Stimulated activated CD8-positive, alpha-beta memory T cell treated with anti-CD3 and anti-CD28 coated beads, Interleukin-2, amount 100 ng/mL, for 1 hour (primary cell): ENCODE results near the gene KCNH4.
A peak's percentile ranks its signal among the peaks of the same experiment; 100 is the strongest.
"Not testable (repeated sequence)": the region's sequence is repeated elsewhere in the genome, so short reads cannot be mapped to it uniquely, and the experiment has no call there.

Source experiments
- DNase-seq, 2 donors: peaks; one replicate each; pipeline ENCODE4 v3.0.0-alpha.2; 2020; ENCODE audit warnings: low read depth in 2 of 2

Gene KCNH4

GRCh38 chr17:42193969-42194899, 13.3 kb upstream of the KCNH4 start, which contains the start of gene GHDC:
GHDC (minus strand) TSS chr17:42194494; CDS start chr17:42193581, 913 bp downstream.
- peak; percentile 61 to 63 for DNase-seq

DNA sequence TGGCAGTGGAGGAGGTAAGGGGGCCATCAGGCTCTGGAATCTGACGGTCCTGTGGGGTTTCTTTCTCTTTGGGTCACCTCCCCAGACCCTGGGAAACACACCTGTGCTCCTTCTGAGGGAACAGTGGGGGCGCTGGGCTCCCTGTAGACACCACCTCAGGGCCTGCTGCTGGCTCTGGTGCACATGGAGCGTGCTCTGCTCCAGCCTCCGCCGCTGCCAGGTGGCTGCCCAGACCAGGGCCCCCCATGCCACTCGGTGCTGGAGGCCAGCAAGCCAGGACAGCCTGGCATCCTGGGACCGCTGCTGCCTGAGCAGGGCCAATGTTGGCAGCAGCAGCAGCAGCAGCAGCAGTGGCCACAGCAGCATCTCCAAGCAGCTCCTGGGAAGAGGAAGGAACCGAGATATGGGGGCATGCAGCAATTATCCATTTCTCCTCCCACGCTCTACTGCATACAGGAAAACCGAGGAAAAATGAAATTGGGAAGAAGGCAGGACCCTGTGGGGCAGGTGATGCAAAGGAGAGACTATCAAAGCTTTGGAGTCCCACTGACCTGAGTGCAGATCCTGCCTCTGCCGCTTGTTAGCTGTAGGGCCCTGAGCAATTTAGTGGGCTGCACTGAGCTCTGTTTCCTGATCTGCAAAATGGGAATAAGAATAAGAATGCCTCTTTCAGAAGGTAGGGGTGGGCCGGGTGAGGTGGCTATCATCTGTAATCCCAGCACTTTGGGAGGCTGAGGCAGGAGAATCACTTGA, 12.4 kb upstream of the KCNH4 start:
- no peak for DNase-seq

DNA sequence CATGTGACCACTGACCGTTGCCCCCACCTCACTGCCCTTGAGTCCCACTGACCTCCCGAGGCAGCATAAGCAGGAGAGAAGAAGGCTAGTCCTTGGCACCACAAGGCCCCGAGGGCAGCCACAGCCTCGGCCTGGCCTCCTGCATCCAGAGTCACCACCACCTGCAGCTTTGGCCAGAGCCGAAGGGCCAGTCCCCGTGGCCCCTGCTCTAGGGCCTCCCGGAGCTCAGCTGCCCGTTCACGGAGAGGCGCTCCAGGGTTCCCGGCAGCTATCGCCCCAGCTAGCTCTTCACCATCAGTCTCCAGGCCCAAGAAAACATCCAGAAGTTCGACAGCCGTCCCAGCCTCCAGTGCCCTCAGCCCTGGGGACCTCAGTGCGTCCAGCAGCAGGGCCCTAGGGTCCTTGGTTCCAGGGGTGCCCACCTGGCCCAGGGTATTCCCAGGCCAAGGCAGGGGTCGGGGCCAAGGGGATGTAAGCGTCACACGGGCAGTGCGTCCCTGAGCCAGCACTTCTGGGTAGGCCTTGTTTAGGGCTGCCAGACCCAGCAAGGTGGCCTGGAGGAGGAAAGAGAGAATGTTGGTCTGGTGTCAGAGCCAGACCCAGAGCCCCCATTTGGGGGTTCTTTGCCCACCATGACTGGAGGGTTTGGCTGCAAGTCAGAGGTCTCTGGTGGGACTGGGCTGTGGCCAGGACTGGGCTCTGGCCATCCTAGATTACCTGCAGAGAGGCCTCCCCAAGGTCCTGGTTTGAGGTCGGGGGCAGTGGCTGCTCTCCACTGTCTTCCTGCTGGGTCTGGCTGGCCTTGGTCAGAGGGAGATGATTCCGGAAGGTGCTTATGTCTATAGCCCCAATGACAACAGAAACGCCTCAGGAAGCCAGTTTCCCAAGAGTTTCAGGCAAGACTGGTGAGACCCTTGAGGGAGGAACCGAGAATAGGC, 11.5 kb upstream of the KCNH4 start:
- no peak for DNase-seq

DNA sequence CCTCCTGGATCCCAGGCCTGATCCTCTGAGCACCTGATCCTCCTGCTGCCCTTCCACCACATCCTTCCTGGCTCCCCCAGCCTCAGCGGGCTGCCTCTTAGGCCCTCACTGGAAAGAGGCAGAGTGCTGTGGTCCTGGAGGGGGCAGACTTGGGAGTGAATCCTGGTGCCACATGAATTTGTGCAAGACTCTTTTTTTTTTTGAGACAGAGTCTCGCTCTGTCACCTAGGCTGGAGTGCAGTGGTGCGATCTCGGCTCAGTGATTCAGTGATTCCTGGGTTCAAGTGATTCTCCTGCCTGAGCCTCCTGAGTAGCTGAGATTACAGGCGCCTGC, 10.3 kb upstream of the KCNH4 start:
- DNase-seq, result no peak

DNA sequence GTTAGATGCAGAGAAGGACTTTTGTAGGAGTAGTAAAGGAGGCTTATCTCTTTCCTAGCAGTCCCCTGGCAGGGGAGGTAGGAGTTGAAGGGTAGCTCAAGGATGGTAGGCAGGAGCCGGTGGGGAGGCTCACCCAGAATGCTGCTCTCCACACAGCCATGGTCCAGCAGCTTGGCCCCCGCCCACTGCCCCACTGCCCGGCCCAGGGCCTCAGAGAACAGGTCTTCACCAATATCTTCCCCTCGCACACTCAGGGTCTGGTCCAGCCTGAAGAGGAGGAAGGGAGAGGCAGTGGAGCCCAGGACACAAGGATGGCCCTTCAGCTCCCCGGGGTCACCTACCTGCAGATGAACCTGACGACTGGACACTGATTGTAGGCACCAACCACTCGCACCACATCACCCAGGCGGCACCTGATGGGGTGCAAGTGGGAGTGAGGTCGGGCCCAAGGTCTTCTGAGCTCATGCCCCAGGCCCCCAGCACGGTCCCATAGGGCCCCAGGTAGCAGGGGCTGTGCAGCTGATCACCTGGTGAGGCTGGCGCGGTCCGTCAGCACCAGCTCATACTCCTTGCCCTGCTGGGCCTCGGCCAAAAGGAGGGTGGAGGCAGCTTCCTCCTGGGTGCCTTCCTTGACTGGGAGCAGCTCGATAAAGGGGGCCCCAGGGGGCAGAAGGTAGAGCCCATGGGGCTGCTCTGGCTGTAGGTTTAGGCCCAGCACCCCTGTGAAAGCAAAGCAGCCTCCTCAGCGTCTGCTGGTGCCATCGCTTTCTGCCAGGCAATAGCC, 9.7 kb upstream of the KCNH4 start:
- DNase-seq, result no peak

GRCh38 chr17:42189651-42189965, 8.7 kb upstream of the KCNH4 start:
- no peak for DNase-seq

- no peak for DNase-seq
Observed at GRCh38 chr17:42188749-42189650, 8.1 kb upstream of the KCNH4 start.

- DNase-seq, result no peak
Observed at GRCh38 chr17:42187833-42188232, 6.9 kb upstream of the KCNH4 start.

DNA sequence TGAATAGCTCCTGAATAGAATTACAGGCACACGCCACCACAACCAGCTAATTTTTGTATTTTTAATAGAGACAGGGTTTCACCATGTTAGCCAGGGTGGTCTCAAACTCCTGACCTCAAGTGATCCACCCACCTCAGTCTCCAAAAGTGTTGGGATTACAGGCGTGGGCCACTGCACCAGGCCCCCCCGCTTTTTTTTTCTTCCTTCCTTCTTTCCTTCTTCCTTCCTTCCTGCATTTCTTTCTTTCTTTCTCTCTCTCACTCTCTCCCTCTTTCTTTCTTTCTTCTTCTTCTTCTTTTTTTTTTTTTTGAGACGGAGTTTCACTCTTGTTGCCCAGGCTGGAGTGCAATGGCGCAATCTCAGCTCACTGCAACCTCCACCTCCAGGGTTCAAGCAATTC, 5.2 kb upstream of the KCNH4 start:
- DNase-seq, result not testable (repeated sequence)

- no peak for DNase-seq
Observed at GRCh38 chr17:42185621-42185930, 4.6 kb upstream of the KCNH4 start.

- DNase-seq, result no peak
Observed at GRCh38 chr17:42184713-42185620, 4.0 kb upstream of the KCNH4 start, which contains the start of gene HCRT. HCRT (minus strand) TSS chr17:42185452; CDS start chr17:42185365, 87 bp downstream.

- peak; percentile 50 to 51 for DNase-seq
Observed at GRCh38 chr17:42183741-42184711, 3.1 kb upstream of the KCNH4 start.

DNA sequence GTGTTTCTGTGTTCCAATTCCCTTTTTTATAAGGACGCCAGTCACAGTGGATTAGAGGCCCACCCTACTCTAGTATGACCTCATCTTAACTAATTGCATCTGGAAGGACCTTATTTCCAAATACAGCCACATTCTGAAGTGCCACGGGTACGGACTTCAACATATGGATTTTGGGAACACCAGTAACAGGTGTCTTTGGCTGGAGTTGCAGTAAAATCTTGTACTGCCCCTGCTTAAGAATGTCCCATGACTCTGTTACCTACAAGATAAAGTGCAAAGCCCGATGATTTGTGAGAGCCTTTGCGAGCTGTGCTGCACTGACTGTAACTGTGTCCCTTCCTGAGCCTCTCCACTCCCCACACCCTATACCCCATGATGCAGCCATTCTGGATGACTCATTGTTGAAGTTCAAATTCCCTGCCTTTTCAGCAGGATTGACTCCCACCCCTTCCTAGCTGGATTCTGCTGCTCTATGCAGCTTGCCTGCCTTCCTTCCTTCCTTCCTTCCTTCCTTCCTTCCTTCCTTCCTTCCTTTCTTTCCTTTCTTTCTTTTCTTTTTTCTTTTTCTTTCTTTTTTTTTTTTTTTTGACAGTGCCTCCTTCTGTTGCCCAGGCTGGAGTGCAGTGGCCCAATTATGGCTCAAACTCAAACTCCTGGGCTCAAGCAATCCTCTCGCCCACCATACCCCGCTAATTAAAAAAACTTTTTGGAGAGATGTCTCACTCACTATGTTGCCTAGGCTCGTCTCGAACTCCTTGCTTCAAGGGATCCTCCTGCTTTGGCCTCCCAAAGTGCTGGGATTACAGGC, 2.2 kb upstream of the KCNH4 start:
- no peak for DNase-seq

GRCh38 chr17:42181851-42182207, 887 bp upstream of the KCNH4 start:
- no peak for DNase-seq

DNA sequence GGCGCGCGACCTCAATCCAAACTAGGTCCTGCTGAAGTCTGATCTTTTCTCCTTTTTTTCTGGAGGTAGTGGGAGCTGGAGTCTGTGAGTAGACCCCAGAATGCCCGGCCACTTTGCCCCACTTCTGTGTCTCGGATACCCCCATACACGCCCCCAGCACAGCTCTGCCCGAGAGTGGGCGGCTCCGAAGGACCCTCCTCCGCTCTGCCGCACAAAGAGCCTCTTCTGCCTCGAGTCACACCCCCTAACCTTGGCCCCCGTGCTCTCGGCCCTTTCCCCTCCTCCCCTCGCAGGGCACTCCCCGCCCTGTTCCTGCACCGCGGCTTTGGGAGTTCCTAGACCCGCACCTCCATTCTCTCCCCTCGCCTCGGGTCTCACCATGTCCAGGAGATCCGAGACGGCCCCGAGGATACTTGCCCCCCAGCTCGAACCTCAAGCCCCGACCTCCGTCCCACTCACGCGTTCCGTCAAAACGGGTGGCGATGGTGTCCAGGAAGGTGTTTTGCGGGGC, 476 bp downstream of the KCNH4 start:
- no peak for DNase-seq

DNA sequence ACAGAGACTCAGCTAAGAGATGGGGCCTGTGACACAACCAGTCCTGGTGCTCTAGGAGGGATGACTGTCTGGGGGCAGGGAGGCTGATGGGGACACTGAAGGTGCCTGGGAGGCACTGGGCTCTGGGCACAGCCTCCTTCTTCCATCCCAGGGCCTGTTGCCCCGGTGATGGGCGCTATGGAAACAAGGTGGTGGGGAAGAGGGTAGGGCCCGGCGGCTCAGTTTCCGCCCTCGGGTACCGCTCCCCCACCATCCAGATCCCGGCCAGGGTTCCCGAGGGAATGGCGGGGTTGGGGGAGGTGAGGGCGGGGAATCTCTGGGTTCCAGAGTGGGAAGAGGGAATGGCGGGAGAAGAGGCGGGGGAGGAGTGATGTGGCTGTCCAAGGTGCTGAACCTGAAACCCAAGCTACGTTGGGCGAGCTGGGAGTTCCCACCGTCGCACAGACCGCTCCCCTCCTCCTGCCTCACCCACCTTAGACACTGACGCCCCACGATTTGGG, 981 bp downstream of the KCNH4 start:
- DNase-seq, result no peak

DNA sequence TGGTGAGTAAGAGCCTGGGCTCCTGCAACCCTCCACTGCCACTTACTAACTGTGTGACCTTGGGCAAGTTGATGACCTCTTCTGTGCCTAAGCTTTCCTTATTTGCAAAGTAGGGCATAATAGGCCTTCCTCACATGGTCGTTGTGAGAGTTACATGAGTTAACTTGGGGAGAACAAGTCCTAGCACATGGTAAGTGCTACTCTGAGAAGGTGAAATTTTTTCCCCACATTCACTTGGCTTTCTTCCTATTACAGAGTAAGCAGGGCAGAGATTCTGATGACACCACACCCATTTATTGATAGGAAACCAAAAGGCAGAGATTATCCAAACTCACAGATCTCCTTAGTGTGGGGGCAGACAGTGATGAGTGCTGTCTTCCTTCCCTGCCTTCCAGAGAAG, 1.6 kb downstream of the KCNH4 start:
- DNase-seq, result no peak
